ENCODE data around the gene GUCY2D.

GUCY2D gene

DNA sequence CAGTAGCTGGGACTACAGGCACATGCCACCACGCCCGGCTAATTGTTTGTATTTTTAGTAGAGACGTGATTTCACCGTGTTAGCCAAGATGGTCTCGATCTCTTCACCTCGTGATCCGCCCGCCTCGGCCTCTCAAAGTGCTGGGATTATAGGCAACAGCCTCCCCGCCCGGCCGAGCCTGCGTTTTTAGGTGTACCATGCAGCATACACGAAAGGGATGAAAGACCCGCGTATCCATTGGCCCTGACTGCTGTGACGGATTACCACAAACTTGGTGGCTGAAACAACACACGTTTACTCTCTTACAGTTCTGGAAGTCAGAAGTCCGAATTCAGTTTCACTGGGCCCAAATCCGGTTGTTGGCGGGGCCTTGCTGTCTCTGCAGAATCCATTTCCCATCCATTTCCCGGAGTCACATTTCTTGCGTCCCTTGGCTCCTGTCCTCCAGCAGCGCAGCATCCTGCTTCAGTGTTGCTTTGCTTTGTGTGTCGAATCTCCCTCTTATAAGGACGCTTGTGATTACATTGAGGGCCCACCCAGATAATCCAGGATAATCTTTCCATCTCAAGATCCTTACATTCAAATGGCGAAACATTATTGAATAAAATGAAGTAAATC lies 8.3 kb upstream of the GUCY2D start:
- no peak overlapping the region for H3K4me3 ChIP-seq (replicated peaks; ENCODE audit: low read depth, low read length)
- TF ChIP-seq, protein P1, sequence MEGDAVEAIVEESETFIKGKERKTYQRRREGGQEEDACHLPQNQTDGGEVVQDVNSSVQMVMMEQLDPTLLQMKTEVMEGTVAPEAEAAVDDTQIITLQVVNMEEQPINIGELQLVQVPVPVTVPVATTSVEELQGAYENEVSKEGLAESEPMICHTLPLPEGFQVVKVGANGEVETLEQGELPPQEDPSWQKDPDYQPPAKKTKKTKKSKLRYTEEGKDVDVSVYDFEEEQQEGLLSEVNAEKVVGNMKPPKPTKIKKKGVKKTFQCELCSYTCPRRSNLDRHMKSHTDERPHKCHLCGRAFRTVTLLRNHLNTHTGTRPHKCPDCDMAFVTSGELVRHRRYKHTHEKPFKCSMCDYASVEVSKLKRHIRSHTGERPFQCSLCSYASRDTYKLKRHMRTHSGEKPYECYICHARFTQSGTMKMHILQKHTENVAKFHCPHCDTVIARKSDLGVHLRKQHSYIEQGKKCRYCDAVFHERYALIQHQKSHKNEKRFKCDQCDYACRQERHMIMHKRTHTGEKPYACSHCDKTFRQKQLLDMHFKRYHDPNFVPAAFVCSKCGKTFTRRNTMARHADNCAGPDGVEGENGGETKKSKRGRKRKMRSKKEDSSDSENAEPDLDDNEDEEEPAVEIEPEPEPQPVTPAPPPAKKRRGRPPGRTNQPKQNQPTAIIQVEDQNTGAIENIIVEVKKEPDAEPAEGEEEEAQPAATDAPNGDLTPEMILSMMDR (IDR thresholded peaks at IDR 0.05; ENCODE audit: insufficient read depth, low read length, poor library complexity, severe bottlenecking) = no peak
- no peak for DNase-seq (ENCODE audit: extremely low read depth, insufficient read length)
- H3K27me3 ChIP-seq (replicated peaks; ENCODE audit: control insufficient read depth, insufficient read depth, low read length) = no peaks in the 10 kb centered on the region
- no peaks in the 10 kb centered on the region for H3K36me3 ChIP-seq (ENCODE audit: control insufficient read depth, insufficient read depth, low read length)

- no peak for DNase-seq (ENCODE audit: extremely low read depth, insufficient read length)
- TF ChIP-seq, protein P1 (IDR thresholded peaks at IDR 0.05; ENCODE audit: insufficient read depth, low read length, poor library complexity, severe bottlenecking) = no peak
- no peaks in the 10 kb centered on the region for H3K36me3 ChIP-seq (ENCODE audit: control insufficient read depth, insufficient read depth, low read length)
Observed at GRCh38 chr17:7995724-7996123, 6.7 kb upstream of the GUCY2D start.

DNA sequence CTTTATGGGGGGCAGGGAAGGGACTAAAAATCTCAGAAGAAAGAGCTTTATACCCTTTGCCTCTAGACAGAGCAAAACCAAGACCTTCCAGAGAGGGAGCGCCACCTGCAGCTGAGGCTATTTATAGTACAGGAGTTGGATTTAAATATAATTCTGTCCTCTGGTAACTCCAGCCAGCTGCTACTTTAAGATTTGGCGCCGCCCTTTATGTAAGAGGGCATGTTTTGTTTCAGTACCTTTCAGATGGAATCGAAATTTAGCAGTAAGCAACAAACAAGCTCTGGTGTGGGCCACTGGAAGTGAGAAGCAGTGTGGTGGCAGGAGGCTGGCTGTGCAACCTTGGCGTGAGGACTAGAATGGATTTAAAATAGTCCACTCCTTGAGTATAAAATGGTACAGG lies 5.2 kb upstream of the GUCY2D start:
- Histone ChIP-seq H3K27me3 (replicated peaks; ENCODE audit: control insufficient read depth, insufficient read depth, low read length) (peaks cover 2% of the 10 kb centered on the region), H3K36me3 (ENCODE audit: control insufficient read depth, insufficient read depth, low read length) (no peaks in the 10 kb centered on the region), H3K4me3 (replicated peaks; ENCODE audit: low read depth, low read length) (no peak overlapping the region)
- TF ChIP-seq, protein P1 (IDR thresholded peaks at IDR 0.05; ENCODE audit: insufficient read depth, low read length, poor library complexity, severe bottlenecking) = no peak
- no peak for DNase-seq (ENCODE audit: extremely low read depth, insufficient read length)

More at GRCh38 chr17:7995724-7996123, 6.7 kb upstream of the GUCY2D start:
- Histone ChIP-seq H3K4me3 (replicated peaks; ENCODE audit: low read depth, low read length) (no peak overlapping the region), H3K27me3 (replicated peaks; ENCODE audit: control insufficient read depth, insufficient read depth, low read length) (no peaks in the 10 kb centered on the region)

DNA sequence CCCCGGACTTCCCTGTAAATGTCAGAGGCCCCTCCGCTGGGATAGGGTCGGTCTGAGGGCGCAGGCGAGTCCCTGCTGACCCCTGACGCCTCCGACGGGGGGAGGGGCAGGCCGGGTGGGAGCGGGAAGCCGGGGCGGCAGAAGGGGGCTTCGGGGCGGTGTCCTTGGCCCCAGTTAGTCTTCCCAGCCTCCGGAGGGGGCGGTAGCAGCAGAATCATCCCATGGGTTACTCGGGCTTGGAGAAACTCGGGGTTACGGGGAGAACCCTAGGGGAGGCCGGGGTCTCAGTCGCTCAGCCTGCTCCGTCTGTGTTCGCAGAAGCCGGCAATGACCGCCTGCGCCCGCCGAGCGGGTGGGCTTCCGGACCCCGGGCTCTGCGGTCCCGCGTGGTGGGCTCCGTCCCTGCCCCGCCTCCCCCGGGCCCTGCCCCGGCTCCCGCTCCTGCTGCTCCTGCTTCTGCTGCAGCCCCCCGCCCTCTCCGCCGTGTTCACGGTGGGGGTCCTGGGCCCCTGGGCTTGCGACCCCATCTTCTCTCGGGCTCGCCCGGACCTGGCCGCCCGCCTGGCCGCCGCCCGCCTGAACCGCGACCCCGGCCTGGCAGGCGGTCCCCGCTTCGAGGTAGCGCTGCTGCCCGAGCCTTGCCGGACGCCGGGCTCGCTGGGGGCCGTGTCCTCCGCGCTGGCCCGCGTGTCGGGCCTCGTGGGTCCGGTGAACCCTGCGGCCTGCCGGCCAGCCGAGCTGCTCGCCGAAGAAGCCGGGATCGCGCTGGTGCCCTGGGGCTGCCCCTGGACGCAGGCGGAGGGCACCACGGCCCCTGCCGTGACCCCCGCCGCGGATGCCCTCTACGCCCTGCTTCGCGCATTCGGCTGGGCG lies 542 bp downstream of the GUCY2D start:
- Histone ChIP-seq H3K27me3 (replicated peaks; ENCODE audit: control insufficient read depth, insufficient read depth, low read length) (peaks cover 3% of the 10 kb centered on the region), H3K4me3 (replicated peaks; ENCODE audit: low read depth, low read length) (no peak overlapping the region), H3K36me3 (ENCODE audit: control insufficient read depth, insufficient read depth, low read length) (no peaks in the 10 kb centered on the region)
- DNase-seq (ENCODE audit: extremely low read depth, insufficient read length) = no peak
- TF ChIP-seq, protein P1 (IDR thresholded peaks at IDR 0.05; ENCODE audit: insufficient read depth, low read length, poor library complexity, severe bottlenecking) = no peak

DNA sequence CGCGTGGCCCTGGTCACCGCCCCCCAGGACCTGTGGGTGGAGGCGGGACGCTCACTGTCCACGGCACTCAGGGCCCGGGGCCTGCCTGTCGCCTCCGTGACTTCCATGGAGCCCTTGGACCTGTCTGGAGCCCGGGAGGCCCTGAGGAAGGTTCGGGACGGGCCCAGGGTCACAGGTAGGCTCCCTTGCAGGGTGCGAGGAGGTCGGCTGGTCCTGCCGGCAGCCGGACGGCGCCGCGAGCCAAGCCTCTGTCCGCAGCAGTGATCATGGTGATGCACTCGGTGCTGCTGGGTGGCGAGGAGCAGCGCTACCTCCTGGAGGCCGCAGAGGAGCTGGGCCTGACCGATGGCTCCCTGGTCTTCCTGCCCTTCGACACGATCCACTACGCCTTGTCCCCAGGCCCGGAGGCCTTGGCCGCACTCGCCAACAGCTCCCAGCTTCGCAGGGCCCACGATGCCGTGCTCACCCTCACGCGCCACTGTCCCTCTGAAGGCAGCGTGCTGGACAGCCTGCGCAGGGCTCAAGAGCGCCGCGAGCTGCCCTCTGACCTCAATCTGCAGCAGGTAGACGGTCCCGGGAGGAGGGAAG lies 1.3 kb downstream of the GUCY2D start:
- H3K27me3 ChIP-seq (replicated peaks; ENCODE audit: control insufficient read depth, insufficient read depth, low read length) = peaks cover 3% of the 10 kb centered on the region
- no peak for DNase-seq (ENCODE audit: extremely low read depth, insufficient read length)

More for the DNA sequence above, 1.3 kb downstream of the GUCY2D start:
- H3K36me3 ChIP-seq (ENCODE audit: control insufficient read depth, insufficient read depth, low read length) = no peaks in the 10 kb centered on the region
- no peak overlapping the region for H3K4me3 ChIP-seq (replicated peaks; ENCODE audit: low read depth, low read length)
- TF ChIP-seq, protein P1 (IDR thresholded peaks at IDR 0.05; ENCODE audit: insufficient read depth, low read length, poor library complexity, severe bottlenecking) = no peak
